Activated CD8-positive, alpha-beta memory T cell treated with anti-CD3 and anti-CD28 coated beads, Interleukin-2, amount 50 U/mL, for 24 hours (primary cell): Measurements from ENCODE around the gene P4HA1.

Experiments
- DNase-seq: peaks from one replicate; pipeline ENCODE4 v3.0.0-alpha.2; 2020; ENCODE audit errors: extremely low read depth

Gene P4HA1

GRCh38 chr10:72981028-72981881 is 115.4 kb downstream of the P4HA1 start:
- DNase-seq = no peak

GRCh38 chr10:72980348-72980747 is 116.3 kb downstream of the P4HA1 start:
- DNase-seq = no peak

- no peak for DNase-seq
These were observed 117.0 kb downstream of the P4HA1 start for GRCh38 chr10:72979709-72980108.

GRCh38 chr10:72976886-72977285 is 119.8 kb downstream of the P4HA1 start:
- DNase-seq = no peak
